ENCODE results near the gene ADAM17. TPM values are rescaled to one million over a fixed set of nuclear protein-coding genes. Genes with fewer than 3 reads are reported as not detected.
"Not testable (repeated sequence)": the region's sequence is repeated elsewhere in the genome, so short reads cannot be mapped to it uniquely, and the experiment has no call there.

Gene ADAM17
- polyA plus RNA-seq, 1 experiment = 14.0 TPM

DNA sequence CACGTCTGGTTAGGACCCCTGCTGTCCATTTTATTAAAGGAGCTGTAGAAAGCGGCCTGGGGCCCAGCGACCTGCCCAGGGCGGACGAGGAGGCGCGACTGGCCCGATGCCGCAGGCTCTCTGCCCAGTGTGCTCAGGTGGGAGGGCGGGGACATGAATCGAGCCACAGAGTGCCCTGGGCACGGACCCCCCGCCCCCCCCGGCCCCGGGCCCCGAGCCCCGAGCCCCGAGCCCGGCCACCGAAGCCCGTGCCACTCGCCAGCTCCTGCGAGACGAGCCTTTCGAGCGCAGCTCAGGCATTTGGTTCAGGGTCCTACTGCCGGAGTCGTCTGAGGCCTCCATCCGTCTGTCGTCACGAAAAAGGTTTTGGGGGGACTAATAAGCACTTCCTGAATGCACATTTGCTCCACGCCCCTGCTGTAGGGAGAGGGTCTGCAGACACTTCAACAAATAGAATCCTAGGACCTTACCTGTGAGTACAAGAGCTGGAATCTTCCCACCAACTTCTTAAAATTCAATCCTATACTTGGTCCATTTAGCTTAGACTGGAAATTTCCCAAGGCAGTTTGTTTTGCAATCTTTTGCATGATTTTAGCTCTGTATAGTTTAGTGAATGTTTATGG, 602 bp upstream of the ADAM17 start:
- peak overlapping the region; percentile 78 for H3K4me3 ChIP-seq (ENCODE audit: low read depth, low read length)
- H3K27me3 ChIP-seq (ENCODE audit: control insufficient read depth, insufficient read depth, low read length) = no peaks in the 10 kb centered on the region
- CTCF ChIA-PET = interaction anchor here (0.8 to 2.3 kb wide), 14 partner anchors 8 to 542 kb away, joined by 3 to 17 read pairs (median 4); partner anchors contain the start of gene YWHAQ
- TF ChIP-seq, protein P1, sequence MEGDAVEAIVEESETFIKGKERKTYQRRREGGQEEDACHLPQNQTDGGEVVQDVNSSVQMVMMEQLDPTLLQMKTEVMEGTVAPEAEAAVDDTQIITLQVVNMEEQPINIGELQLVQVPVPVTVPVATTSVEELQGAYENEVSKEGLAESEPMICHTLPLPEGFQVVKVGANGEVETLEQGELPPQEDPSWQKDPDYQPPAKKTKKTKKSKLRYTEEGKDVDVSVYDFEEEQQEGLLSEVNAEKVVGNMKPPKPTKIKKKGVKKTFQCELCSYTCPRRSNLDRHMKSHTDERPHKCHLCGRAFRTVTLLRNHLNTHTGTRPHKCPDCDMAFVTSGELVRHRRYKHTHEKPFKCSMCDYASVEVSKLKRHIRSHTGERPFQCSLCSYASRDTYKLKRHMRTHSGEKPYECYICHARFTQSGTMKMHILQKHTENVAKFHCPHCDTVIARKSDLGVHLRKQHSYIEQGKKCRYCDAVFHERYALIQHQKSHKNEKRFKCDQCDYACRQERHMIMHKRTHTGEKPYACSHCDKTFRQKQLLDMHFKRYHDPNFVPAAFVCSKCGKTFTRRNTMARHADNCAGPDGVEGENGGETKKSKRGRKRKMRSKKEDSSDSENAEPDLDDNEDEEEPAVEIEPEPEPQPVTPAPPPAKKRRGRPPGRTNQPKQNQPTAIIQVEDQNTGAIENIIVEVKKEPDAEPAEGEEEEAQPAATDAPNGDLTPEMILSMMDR (IDR thresholded peaks at IDR 0.05; ENCODE audit: low read depth, low read length) = no peak
- POLR2A ChIA-PET = interaction anchor here (0.6 to 2.3 kb wide), 17 partner anchors 9 to 377 kb away, joined by 3 to 29 read pairs (median 4); partner anchors contain the start of genes CPSF3, ITGB1BP1 and YWHAQ
- peak overlapping the region; percentile 97 for H3K27ac ChIP-seq (ENCODE audit: low read depth, low read length)
- H3K9me3 ChIP-seq (ENCODE audit: control insufficient read depth, insufficient read depth, low read length) = no peaks in the 10 kb centered on the region; the same call in 1 of the 2 replicates
- no peak for DNase-seq (ENCODE audit: low read depth, low spot score)

DNA sequence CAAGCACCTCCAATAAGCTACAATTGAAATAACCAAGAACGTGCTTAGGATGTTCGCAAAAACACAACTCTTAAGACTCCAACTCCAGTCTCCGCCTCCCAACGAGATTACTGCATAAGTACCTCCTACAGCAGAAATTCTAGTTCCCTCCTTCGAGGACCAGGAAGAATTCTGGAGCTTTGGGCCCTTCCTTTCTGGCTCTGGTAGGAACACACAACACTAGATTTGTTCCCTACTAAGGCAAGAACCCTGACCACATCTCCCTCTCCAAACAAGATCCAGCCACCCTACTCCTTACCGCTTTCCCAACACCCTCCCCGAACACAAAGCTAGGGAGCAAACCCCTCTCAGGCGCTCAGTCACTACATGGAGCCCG, 721 bp downstream of the ADAM17 start:
- peak; percentile 59 for DNase-seq (ENCODE audit: low read depth, low spot score)
- CTCF ChIA-PET = interaction anchor here (0.5 to 2.3 kb wide), 8 partner anchors 12 to 215 kb away, joined by 3 to 17 read pairs (median 4); no protein-coding TSS in a partner anchor
- no peaks in the 10 kb centered on the region for H3K27me3 ChIP-seq (ENCODE audit: control insufficient read depth, insufficient read depth, low read length)
- POLR2A ChIA-PET = interaction anchor here (0.6 to 2.3 kb wide), 6 partner anchors 15 to 246 kb away, joined by 3 to 11 read pairs (median 4); partner anchors contain the start of gene YWHAQ
- TF ChIP-seq, protein P1 (IDR thresholded peaks at IDR 0.05; ENCODE audit: low read depth, low read length) = no peak
- peak overlapping the region; percentile 96 for H3K27ac ChIP-seq (ENCODE audit: low read depth, low read length)
- H3K9me3 ChIP-seq (ENCODE audit: control insufficient read depth, insufficient read depth, low read length) = no peaks in the 10 kb centered on the region; the same call in 1 of the 2 replicates
- peak overlapping the region; percentile 98 for H3K4me3 ChIP-seq (ENCODE audit: low read depth, low read length)

DNA sequence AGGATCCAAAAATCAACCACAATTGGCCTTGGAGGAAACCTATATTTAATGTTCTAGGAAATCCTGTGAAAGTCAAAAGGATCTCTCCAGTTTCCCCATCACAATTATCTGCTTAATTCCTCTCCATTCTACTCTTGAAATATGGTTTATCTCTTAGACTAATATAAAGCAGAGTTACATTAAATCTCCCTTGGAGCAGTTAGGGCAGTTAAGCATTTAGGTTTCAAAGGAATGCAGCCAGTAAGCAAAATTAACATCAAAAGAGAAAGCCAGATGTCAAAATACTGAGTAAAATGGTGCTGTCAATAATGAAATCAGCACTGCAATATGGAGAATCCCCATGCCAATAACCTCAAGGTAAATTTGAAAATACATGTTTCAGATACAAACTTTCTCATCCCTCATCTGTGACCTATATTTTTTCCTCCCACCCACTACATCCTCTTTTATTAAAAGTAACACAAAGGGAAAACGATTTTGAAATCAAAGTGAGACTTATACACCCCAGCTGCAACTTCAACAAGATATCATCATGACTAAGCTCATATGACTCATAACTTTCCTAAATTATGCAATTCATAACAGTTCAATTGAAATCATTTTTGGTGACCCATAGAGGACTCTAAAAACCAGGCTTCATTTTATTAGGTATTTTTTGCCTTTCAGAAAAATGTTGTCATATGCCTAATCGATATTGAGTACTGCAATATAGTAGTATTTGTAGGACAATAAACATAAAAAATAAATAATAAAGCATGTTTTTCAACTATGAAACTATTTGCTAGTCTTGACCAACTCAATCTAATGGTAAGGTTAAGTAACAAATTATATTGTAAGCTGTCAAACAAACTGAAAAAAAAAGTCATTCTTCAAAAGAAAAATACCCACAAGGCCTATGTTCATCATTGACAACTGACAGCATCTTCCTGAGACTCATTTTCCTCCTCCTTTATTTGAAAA, 3.1 kb downstream of the ADAM17 start:
- Histone ChIP-seq H3K27me3 (ENCODE audit: control insufficient read depth, insufficient read depth, low read length) (no peaks in the 10 kb centered on the region), H3K4me3 (ENCODE audit: low read depth, low read length) (peak overlapping the region; percentile 7), H3K27ac (ENCODE audit: low read depth, low read length) (no peak overlapping the region), H3K9me3 (ENCODE audit: control insufficient read depth, insufficient read depth, low read length) (no peaks in the 10 kb centered on the region; the same call in 1 of the 2 replicates)
- POLR2A ChIA-PET = no interaction called here
- peak; percentile 36 for DNase-seq (ENCODE audit: low read depth, low spot score)
- CTCF ChIA-PET = interaction anchor here (0.9 to 1.0 kb wide), 2 partner anchors 42 to 218 kb away, joined by 3 read pairs; no protein-coding TSS in a partner anchor
- TF ChIP-seq, protein P1 (IDR thresholded peaks at IDR 0.05; ENCODE audit: low read depth, low read length) = no peak

DNA sequence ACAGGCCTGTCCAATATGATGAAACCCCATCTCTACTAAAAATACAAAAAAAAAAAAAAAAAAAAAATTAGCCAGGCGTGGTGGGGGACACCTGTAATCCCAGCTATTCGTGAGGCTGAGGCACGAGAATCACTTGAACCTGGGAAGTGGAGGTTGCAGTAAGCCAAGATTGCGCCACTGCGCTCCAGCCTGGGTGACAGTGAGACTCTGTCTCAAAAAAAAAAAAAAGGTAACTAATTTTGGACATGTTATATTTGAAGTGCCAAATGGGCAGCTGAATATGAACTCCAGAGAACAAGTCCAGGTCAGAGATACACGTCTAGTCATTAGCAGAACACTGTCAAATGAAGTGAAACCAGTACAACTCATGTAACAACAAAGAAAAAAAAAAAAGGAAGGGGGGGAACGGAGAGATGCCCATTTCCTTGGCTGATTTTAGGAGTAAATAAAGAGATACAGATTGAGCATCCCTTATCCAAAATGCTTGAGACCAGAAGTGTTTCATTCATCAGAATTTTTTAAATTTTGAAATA, 4.7 kb downstream of the ADAM17 start:
- ChIA-PET POLR2A (interaction anchor here (0.6 kb wide), 1 partner anchor 128 kb away, joined by 4 read pairs; the partner anchor contains the start of gene ITGB1BP1), CTCF (interaction anchor here (0.7 kb wide), 1 partner anchor 347 kb away, joined by 9 read pairs; no protein-coding TSS in a partner anchor)
- not testable (repeated sequence) for H3K27ac ChIP-seq (ENCODE audit: low read depth, low read length); H3K9me3 ChIP-seq (ENCODE audit: control insufficient read depth, insufficient read depth, low read length); H3K27me3 ChIP-seq (ENCODE audit: control insufficient read depth, insufficient read depth, low read length); DNase-seq (ENCODE audit: low read depth, low spot score); H3K4me3 ChIP-seq (ENCODE audit: low read depth, low read length)

DNA sequence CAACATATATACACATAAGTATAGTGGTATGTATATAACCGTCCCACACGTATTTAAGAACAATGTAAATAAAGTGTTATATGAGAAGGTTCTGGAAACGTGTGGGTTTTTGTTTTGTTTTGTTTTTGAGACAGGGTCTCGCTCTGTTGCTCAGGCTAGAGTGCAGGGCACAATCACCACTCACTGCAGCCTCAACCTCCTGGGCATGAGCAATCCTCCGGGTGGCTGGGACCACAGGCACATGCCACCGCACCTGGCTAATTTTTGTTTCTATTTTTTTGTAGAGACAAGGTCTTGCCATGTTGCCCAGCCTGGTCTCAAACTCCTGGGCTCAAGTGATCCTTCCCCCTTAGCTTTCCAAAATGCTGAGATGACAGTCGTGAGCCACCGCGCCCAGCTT, 6.2 kb downstream of the ADAM17 start:
- Histone ChIP-seq H3K27me3 (ENCODE audit: control insufficient read depth, insufficient read depth, low read length) (no peaks in the 10 kb centered on the region), H3K4me3 (ENCODE audit: low read depth, low read length) (no peak overlapping the region), H3K27ac (ENCODE audit: low read depth, low read length) (no peak overlapping the region), H3K9me3 (ENCODE audit: control insufficient read depth, insufficient read depth, low read length) (no peaks in the 10 kb centered on the region)
- no peak for DNase-seq (ENCODE audit: low read depth, low spot score)
- TF ChIP-seq, protein P1 (IDR thresholded peaks at IDR 0.05; ENCODE audit: low read depth, low read length) = no peak
- POLR2A ChIA-PET = no interaction called here
- CTCF ChIA-PET = no interaction called here

All from AG04450 (cell line).